Mesothelial cell of epicardium (in vitro differentiated cells): ENCODE measurements around the gene ANP32B. TPM values are rescaled to one million over a fixed set of nuclear protein-coding genes. Genes with fewer than 3 reads are reported as not detected.

ENCODE experiments used
- DNase-seq, 2 experiments: peaks; one replicate each; pipeline ENCODE4 v3.0.0; 2021; ENCODE audit warnings: low spot score in 2 of 2; ENCODE audit not compliant: unreplicated experiment in 2 of 2
- H3K27ac Mint-ChIP-seq: 2 replicates; pipeline ENCODE4 v1.8.0; 2021; ENCODE audit warnings: mixed read lengths
- H3K27me3 Mint-ChIP-seq: 2 replicates; pipeline ENCODE4 v1.8.0; 2021; ENCODE audit warnings: low read depth, mixed read lengths
- H3K36me3 Mint-ChIP-seq: 2 replicates; pipeline ENCODE4 v1.8.0; 2021; ENCODE audit warnings: mixed read lengths
- H3K4me1 Mint-ChIP-seq: 2 replicates; pipeline ENCODE4 v1.8.0; 2021; ENCODE audit warnings: mixed read lengths
- H3K4me3 Mint-ChIP-seq: 2 replicates; pipeline ENCODE4 v1.8.0; 2021; ENCODE audit warnings: mild to moderate bottlenecking, moderate library complexity, mixed read lengths
- H3K9me3 Mint-ChIP-seq: 2 replicates; pipeline ENCODE4 v1.8.0; 2021; ENCODE audit warnings: mixed read lengths
- CTCF ChIP-seq: fragments of 200-600 bp; sonication (generic); IDR thresholded peaks from one replicate; pipeline ENCODE4 v1.5.0; 2021; ENCODE audit warnings: antibody characterized with exemption; ENCODE audit not compliant: unreplicated experiment
- total RNA-seq: library from RNA; stranded (reverse); gene quantifications from 3 replicates; pipeline ENCODE4 v1.2.1, GENCODE V29; 2021

The ANP32B gene
- total RNA-seq, 1 donor from 2014 or later, result 137 TPM

GRCh38 chr9:98022447-98022846 is 39.3 kb downstream of the ANP32B start:
- H3K4me3 Mint-ChIP-seq, result no peak overlapping the region
- no peaks in the 10 kb centered on the region for H3K9me3 Mint-ChIP-seq
- H3K27ac Mint-ChIP-seq, result no peak overlapping the region
- no peaks in the 10 kb centered on the region for H3K4me1 Mint-ChIP-seq
- no peaks in the 10 kb centered on the region for H3K27me3 Mint-ChIP-seq
- H3K36me3 Mint-ChIP-seq, result peaks cover 10% of the 10 kb centered on the region
- no peak for DNase-seq
- no peak for TF ChIP-seq CTCF

- Mint-ChIP-seq H3K4me3 (no peak overlapping the region), H3K4me1 (no peaks in the 10 kb centered on the region), H3K27me3 (no peaks in the 10 kb centered on the region), H3K36me3 (peaks cover 2% of the 10 kb centered on the region), H3K9me3 (no peaks in the 10 kb centered on the region), H3K27ac (no peak overlapping the region)
- TF ChIP-seq CTCF, result no peak
- DNase-seq, result no peak
Measured at GRCh38 chr9:98024702-98025101, 41.6 kb downstream of the ANP32B start.

GRCh38 chr9:98031169-98031568 is 48.0 kb downstream of the ANP32B start:
- H3K4me1 Mint-ChIP-seq, result no peaks in the 10 kb centered on the region
- no peak overlapping the region for H3K4me3 Mint-ChIP-seq
- H3K36me3 Mint-ChIP-seq, result peaks cover 2% of the 10 kb centered on the region
- TF ChIP-seq CTCF, result no peak
- no peak for DNase-seq
- H3K27ac Mint-ChIP-seq, result no peak overlapping the region
- H3K9me3 Mint-ChIP-seq, result no peaks in the 10 kb centered on the region
- no peaks in the 10 kb centered on the region for H3K27me3 Mint-ChIP-seq

GRCh38 chr9:98031935-98032334 is 48.8 kb downstream of the ANP32B start:
- no peaks in the 10 kb centered on the region for H3K36me3 Mint-ChIP-seq
- peaks cover 1% of the 10 kb centered on the region for H3K27me3 Mint-ChIP-seq
- H3K4me3 Mint-ChIP-seq, result no peak overlapping the region
- H3K9me3 Mint-ChIP-seq, result no peaks in the 10 kb centered on the region
- no peak overlapping the region for H3K27ac Mint-ChIP-seq
- H3K4me1 Mint-ChIP-seq, result no peaks in the 10 kb centered on the region
- TF ChIP-seq CTCF, result no peak
- DNase-seq, result no peak

GRCh38 chr9:98034593-98035546 is 51.7 kb downstream of the ANP32B start:
- no peaks in the 10 kb centered on the region for H3K9me3 Mint-ChIP-seq
- H3K27me3 Mint-ChIP-seq, result peaks cover 8% of the 10 kb centered on the region
- no peaks in the 10 kb centered on the region for H3K4me1 Mint-ChIP-seq
- no peak overlapping the region for H3K4me3 Mint-ChIP-seq
- no peak overlapping the region for H3K27ac Mint-ChIP-seq
- TF ChIP-seq CTCF, result peak; percentile 80
- peak; percentile 71 to 86 for DNase-seq
- no peaks in the 10 kb centered on the region for H3K36me3 Mint-ChIP-seq
